ENCODE measurements around the gene HDAC9.

Gene HDAC9

DNA sequence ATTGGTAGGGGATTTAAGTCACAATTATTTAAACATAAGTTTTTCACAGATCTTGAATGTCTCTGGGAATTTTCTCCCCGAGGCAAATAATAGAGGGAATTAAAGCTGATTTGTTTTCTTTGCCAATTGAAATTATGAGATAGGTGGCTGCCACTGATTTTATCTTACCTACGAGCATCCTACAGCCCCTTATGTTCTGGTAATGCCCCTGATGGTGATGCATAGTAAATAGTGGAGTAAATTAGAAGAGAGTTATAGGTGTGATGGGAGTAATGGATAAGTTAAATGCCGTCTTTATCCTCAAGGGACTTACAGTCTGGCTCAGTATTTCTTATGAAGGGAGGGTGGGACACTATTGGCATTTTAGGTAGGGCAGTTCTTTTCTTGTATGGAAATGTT, 58.1 kb downstream of the HDAC9 start:
- Mint-ChIP-seq H3K27me3 (no peaks in the 10 kb centered on the region), H3K4me1 (no peaks in the 10 kb centered on the region), H3K4me3 (no peak overlapping the region), H3K27ac (no peak overlapping the region), H3K9me3 (peaks cover 0 to 4% of the 10 kb centered on the region in 2 donors)
- DNase-seq (no peak), ATAC-seq (no peak)

GRCh38 chr7:18555120-18555519, 59.6 kb downstream of the HDAC9 start:
- Mint-ChIP-seq H3K27me3 (no peaks in the 10 kb centered on the region), H3K27ac (no peak overlapping the region), H3K9me3 (peaks cover 0 to 4% of the 10 kb centered on the region in 2 donors), H3K4me1 (no peaks in the 10 kb centered on the region), H3K4me3 (no peak overlapping the region)
- DNase-seq, result no peak
- no peak for ATAC-seq

DNA sequence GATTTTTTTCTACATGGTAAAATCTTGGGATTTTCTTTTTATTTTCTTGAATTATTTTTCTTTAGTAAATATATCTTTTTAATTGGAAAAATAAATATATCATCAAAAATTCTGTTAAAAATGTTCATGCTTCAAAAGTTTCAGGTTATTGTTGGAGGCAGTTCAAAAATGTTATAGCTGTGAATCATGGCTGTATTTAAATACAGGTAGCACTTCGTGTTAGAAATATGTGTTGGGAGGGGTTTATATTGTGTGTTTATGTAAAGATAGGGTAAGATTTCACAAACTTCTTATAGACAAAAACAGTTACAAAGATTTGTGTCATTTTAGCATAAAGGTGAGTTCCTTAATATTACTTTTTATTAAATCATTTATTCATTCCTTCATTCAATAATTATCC, 60.4 kb downstream of the HDAC9 start:
- no peak overlapping the region for H3K4me3 Mint-ChIP-seq
- H3K9me3 Mint-ChIP-seq, result peaks cover 0 to 4% of the 10 kb centered on the region in 2 donors
- no peak for ATAC-seq
- H3K27ac Mint-ChIP-seq, result no peak overlapping the region
- DNase-seq, result no peak
- no peaks in the 10 kb centered on the region for H3K27me3 Mint-ChIP-seq
- H3K4me1 Mint-ChIP-seq, result no peaks in the 10 kb centered on the region

DNA sequence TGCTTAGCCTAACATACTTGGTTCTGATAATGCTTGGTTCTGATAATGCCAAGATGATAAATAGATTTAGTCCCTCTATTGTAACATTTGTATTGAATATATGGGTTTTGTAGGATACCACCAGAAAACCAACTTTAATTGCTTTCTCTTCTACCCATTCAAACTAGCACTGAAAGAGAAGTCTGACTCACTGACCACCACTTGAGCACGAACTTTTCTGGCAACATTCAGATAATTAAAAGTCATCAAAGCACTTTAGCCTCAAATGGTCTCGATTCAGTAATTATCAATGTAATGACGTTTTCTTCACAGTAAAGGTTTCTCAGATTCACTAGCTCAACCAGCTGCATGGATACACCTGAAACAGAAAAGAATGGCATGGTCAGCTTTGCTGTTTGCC, 63.0 kb downstream of the HDAC9 start:
- no peak for ATAC-seq
- peaks cover 0 to 4% of the 10 kb centered on the region in 2 donors for H3K9me3 Mint-ChIP-seq
- no peak overlapping the region for H3K27ac Mint-ChIP-seq
- H3K4me3 Mint-ChIP-seq, result no peak overlapping the region
- H3K4me1 Mint-ChIP-seq, result no peaks in the 10 kb centered on the region
- no peak for DNase-seq
- H3K27me3 Mint-ChIP-seq, result no peaks in the 10 kb centered on the region

GRCh38 chr7:18558910-18559309, 63.4 kb downstream of the HDAC9 start:
- no peak overlapping the region for H3K4me3 Mint-ChIP-seq
- H3K27ac Mint-ChIP-seq, result no peak overlapping the region
- no peaks in the 10 kb centered on the region for H3K27me3 Mint-ChIP-seq

GRCh38 chr7:18559756-18560155, 64.2 kb downstream of the HDAC9 start:
- Mint-ChIP-seq H3K4me1 (no peaks in the 10 kb centered on the region), H3K27me3 (no peaks in the 10 kb centered on the region), H3K9me3 (peaks cover 0 to under 1% of the 10 kb centered on the region in 2 donors), H3K4me3 (no peak overlapping the region), H3K27ac (no peak overlapping the region)
- DNase-seq (no peak), ATAC-seq (no peak)

More at GRCh38 chr7:18558910-18559309, 63.4 kb downstream of the HDAC9 start:
- Mint-ChIP-seq H3K4me1 (no peaks in the 10 kb centered on the region), H3K9me3 (peaks cover 0 to 4% of the 10 kb centered on the region in 2 donors)
- no peak for DNase-seq
- ATAC-seq, result no peak

DNA sequence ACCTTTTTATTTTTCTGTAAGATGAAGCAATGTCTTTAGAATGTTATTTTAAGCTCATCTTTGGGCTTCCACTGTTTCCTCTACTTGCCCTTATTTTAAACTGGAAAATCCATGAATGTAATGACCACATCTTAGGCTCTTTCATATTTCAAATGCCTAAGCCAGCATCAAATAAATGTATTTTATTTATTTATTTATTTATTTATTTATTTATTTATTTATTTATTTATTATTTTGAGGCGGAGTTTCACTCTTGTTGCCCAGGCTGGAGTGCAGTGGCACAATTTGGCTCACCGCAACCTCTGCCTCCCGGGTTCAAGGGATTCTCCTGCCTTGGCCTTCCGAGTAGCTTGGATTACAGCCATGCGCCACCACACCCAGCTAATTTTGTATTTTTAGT, 69.2 kb downstream of the HDAC9 start:
- DNase-seq (no peak), ATAC-seq (no peak)
- Mint-ChIP-seq H3K27me3 (no peaks in the 10 kb centered on the region), H3K9me3 (no peaks in the 10 kb centered on the region), H3K27ac (no peak overlapping the region), H3K4me3 (no peak overlapping the region), H3K4me1 (no peaks in the 10 kb centered on the region)

GRCh38 chr7:18565337-18565736, 69.8 kb downstream of the HDAC9 start:
- Mint-ChIP-seq H3K27me3 (no peaks in the 10 kb centered on the region), H3K4me1 (no peaks in the 10 kb centered on the region), H3K27ac (no peak overlapping the region), H3K9me3 (no peaks in the 10 kb centered on the region), H3K4me3 (no peak overlapping the region)
- ATAC-seq, result no peak
- no peak for DNase-seq

GRCh38 chr7:18566205-18566604, 70.7 kb downstream of the HDAC9 start:
- H3K27ac Mint-ChIP-seq, result no peak overlapping the region
- H3K27me3 Mint-ChIP-seq, result no peaks in the 10 kb centered on the region

DNA sequence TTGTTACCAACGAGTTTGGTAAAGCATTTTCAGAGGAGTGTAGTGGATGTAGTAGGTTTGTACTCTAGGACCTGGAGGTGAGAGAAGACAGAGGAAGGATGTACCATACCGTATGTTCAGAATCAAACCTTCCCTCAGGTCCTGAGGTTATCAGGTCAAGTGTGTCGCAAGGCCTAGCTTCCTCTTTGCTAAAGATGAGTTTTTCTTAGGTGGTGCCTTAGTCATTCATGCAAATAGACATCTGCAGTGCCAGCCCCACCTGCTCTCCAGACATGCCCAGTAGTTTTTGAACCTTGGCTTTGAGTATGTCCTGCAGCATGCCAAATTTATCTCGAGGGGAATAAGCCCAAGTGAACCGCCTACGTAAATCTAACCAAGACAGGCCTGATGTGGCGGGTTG, 71.3 kb downstream of the HDAC9 start:
- no peaks in the 10 kb centered on the region for H3K9me3 Mint-ChIP-seq

More at GRCh38 chr7:18566205-18566604, 70.7 kb downstream of the HDAC9 start:
- no peak for DNase-seq
- no peaks in the 10 kb centered on the region for H3K4me1 Mint-ChIP-seq
- ATAC-seq, result no peak
- H3K9me3 Mint-ChIP-seq, result no peaks in the 10 kb centered on the region
- no peak overlapping the region for H3K4me3 Mint-ChIP-seq

GRCh38 chr7:18570441-18570840, 74.9 kb downstream of the HDAC9 start:
- Mint-ChIP-seq H3K9me3 (no peaks in the 10 kb centered on the region), H3K4me1 (no peaks in the 10 kb centered on the region), H3K27me3 (no peaks in the 10 kb centered on the region), H3K27ac (no peak overlapping the region), H3K4me3 (no peak overlapping the region)
- DNase-seq (no peak), ATAC-seq (no peak)

More for the DNA sequence above, 71.3 kb downstream of the HDAC9 start:
- no peaks in the 10 kb centered on the region for H3K27me3 Mint-ChIP-seq
- no peaks in the 10 kb centered on the region for H3K4me1 Mint-ChIP-seq
- no peak for ATAC-seq
- H3K27ac Mint-ChIP-seq, result no peak overlapping the region
- DNase-seq, result no peak
- H3K4me3 Mint-ChIP-seq, result no peak overlapping the region

GRCh38 chr7:18570890-18571478, 75.4 kb downstream of the HDAC9 start:
- H3K4me1 Mint-ChIP-seq, result no peaks in the 10 kb centered on the region

GRCh38 chr7:18572154-18572553, 76.6 kb downstream of the HDAC9 start:
- H3K4me3 Mint-ChIP-seq, result no peak overlapping the region
- H3K27ac Mint-ChIP-seq, result no peak overlapping the region
- ATAC-seq (no peak), DNase-seq (no peak)
- no peaks in the 10 kb centered on the region for H3K4me1 Mint-ChIP-seq
- H3K27me3 Mint-ChIP-seq, result no peaks in the 10 kb centered on the region
- H3K9me3 Mint-ChIP-seq, result no peaks in the 10 kb centered on the region

More at GRCh38 chr7:18570890-18571478, 75.4 kb downstream of the HDAC9 start:
- no peak overlapping the region for H3K27ac Mint-ChIP-seq
- DNase-seq (no peak), ATAC-seq (no peak)
- no peaks in the 10 kb centered on the region for H3K27me3 Mint-ChIP-seq
- H3K9me3 Mint-ChIP-seq, result no peaks in the 10 kb centered on the region
- H3K4me3 Mint-ChIP-seq, result no peak overlapping the region

DNA sequence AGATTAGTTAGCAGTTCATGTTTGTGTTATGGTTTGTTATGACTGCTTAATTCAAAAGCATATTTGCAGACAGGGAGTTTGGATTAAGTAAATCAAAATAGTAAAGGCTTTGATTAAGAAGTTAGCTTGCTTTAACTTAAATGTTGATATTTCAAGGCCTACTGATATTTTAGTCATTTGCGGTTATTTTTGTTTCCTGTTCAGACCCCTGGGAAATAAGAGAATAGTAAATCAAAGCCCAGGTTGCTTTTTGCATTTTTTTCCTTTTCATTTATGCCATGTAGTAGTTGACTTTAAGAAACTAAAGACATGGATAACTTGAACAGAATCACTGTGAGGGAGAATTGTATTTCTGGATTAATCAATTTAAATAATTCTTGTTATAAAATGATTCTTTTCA, 77.3 kb downstream of the HDAC9 start:
- DNase-seq (no peak), ATAC-seq (no peak)
- H3K4me1 Mint-ChIP-seq, result no peaks in the 10 kb centered on the region
- no peaks in the 10 kb centered on the region for H3K9me3 Mint-ChIP-seq
- H3K4me3 Mint-ChIP-seq, result no peak overlapping the region
- H3K27me3 Mint-ChIP-seq, result no peaks in the 10 kb centered on the region
- H3K27ac Mint-ChIP-seq, result no peak overlapping the region

DNA sequence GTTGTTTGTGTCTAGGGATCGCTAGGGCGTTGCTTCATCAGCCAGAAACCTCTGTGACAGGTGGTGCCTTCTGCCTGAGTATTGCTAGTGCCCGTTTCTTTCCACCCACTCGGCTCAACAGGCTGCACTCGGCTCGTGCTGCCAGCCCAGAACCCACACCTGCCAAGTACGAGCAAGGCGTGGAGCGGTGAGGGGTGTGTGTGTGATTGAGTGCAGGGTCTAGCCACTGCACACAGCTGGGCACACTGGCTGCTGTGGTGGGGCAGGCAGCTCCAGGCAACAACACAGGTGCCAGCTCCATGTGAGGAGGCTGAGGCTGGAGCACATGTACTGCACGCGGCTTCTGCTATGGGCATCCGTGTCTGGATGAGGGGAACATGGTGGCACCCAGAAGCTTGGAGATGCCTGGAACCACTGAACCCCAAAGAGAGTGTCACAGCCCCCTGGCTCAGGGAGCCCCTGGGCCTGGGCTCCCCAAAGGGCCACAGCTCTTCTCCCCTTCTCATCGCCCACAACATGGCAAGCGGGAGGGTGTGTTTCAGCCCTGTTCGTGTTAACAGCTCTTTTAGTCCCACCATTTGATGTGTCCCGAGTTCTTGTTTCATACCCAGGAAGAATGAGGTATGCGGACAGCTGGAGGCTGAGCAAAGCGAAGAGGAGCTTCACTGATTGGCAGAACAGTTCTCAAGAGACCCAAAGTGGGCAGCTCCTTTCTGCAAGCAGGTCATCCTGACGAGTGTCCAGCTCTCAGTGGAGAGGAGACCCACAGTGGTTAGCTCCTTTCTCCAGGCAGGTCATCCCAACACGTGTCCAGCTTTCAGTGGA, 78.1 kb downstream of the HDAC9 start:
- Mint-ChIP-seq H3K27ac (no peak overlapping the region), H3K4me1 (no peaks in the 10 kb centered on the region), H3K27me3 (no peaks in the 10 kb centered on the region), H3K9me3 (no peaks in the 10 kb centered on the region), H3K4me3 (no peak overlapping the region)
- no peak for ATAC-seq
- DNase-seq, result no peak

DNA sequence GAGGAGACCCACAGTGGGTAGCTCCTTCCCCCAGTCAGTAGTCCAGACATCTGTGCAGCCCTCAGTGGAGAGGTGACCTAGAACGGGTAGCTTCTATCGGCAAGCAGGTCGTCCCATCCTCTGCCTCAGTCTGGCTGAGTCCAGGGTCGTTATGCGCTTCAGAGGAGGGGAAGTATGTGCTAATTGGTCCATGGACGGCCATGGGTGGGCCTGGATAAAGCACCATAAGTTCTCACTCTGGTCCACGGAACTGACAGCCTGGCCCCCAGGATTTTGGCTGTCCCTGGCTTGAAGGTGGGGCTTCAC, 78.6 kb downstream of the HDAC9 start:
- Mint-ChIP-seq H3K27me3 (no peaks in the 10 kb centered on the region), H3K4me3 (no peak overlapping the region), H3K4me1 (no peaks in the 10 kb centered on the region), H3K27ac (no peak overlapping the region), H3K9me3 (no peaks in the 10 kb centered on the region)
- no peak for DNase-seq
- ATAC-seq, result no peak

DNA sequence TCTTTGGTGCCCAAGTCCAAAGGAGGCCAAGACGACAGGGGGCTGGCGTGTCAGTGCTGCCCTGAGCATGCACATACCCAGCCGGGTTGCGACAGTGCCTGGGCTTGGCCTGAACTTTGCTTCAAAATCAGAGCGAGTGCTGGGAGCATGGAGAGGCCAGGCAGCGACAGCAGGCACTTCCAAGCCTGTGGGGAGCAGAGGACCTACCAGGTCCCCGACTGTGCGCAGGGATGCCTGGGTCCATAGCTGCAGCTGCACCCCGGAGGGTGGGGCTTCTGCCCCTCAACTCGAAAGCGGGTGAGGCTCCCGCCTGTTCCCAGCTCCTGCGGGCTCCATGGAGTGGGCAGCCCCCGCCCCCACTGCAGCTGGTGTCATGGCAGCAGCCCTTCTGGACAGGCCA, 79.1 kb downstream of the HDAC9 start:
- Mint-ChIP-seq H3K4me3 (no peak overlapping the region), H3K27me3 (no peaks in the 10 kb centered on the region), H3K9me3 (no peaks in the 10 kb centered on the region), H3K4me1 (no peaks in the 10 kb centered on the region), H3K27ac (no peak overlapping the region)
- ATAC-seq (no peak), DNase-seq (no peak)
